IMR-90 (cell line): ENCODE data around the gene CDK5. TPM values are rescaled to one million over a fixed set of nuclear protein-coding genes. Genes with fewer than 3 reads are reported as not detected.

Source experiments
- ATAC-seq: fragments of 200-7000 bp; cut with Tn5 transposase; 2 replicates; pipeline ENCODE4 v1.9.1; 2020; ENCODE audit warnings: low read depth, mild to moderate bottlenecking, moderate library complexity
- BruUV-seq: library from RNA; stranded (reverse); fragments of 400-500 nt; replicated peaks from 2 replicates; lab custom pipeline; 2021; lab: Mats Ljungman, UMichigan
- CTCF ChIA-PET: fragments of 300-600 bp; formaldehyde crosslinking; extraction: SDS; loops from one replicate; lab custom pipeline; 2021; ENCODE audit warnings: antibody characterized with exemption; lab: Yijun Ruan, JAX
- POLR2A ChIA-PET: fragments of 300-600 bp; sonication (Branson Sonifier 250); formaldehyde crosslinking; loops from one replicate; lab custom pipeline; 2022; ENCODE audit warnings: antibody characterized with exemption; ENCODE audit not compliant: unreplicated experiment; lab: Charles Lee
- DNase-seq: peaks from one replicate; pipeline ENCODE4 v3.0.0; 2013
- H2AFZ ChIP-seq: replicated peaks from 2 replicates; pipeline ENCODE3; 2013; ENCODE audit warnings: low read length, mild to moderate bottlenecking; ENCODE audit not compliant: poor library complexity
- H2AK5ac ChIP-seq: 2 replicates; pipeline ENCODE4 v1.6.1; 2013; ENCODE audit warnings: low read depth, low read length, inconsistent platforms
- H2AK9ac ChIP-seq: replicated peaks from 2 replicates; pipeline ENCODE3; 2013; ENCODE audit warnings: mild to moderate bottlenecking, low read depth, low read length, moderate library complexity; ENCODE audit not compliant: poor library complexity
- H2BK120ac ChIP-seq: 2 replicates; pipeline ENCODE4 v1.6.1; 2013; ENCODE audit warnings: low read depth, low read length, inconsistent platforms
- H2BK15ac ChIP-seq: 3 replicates; pipeline ENCODE4 v1.6.1; 2013; ENCODE audit warnings: low read depth, low read length, inconsistent platforms
- H2BK20ac ChIP-seq: 2 replicates; pipeline ENCODE4 v1.6.1; 2013; ENCODE audit warnings: low read depth, mild to moderate bottlenecking, inconsistent platforms, low read length, moderate library complexity
- H2BK5ac ChIP-seq: 2 replicates; pipeline ENCODE4 v1.6.1; 2013; ENCODE audit warnings: mild to moderate bottlenecking, low read depth, low read length, inconsistent platforms; ENCODE audit not compliant: poor library complexity, severe bottlenecking
- H3K14ac ChIP-seq: replicated peaks from 2 replicates; pipeline ENCODE4 v1.6.1; 2013; ENCODE audit warnings: low read depth, low read length, inconsistent platforms
- H3K18ac ChIP-seq: 2 replicates; pipeline ENCODE4 v1.6.1; 2013; ENCODE audit warnings: low read depth, low read length, control low read depth
- H3K23ac ChIP-seq: 2 replicates; pipeline ENCODE4 v1.6.1; 2013; ENCODE audit warnings: low read depth, low read length, inconsistent platforms
- H3K27ac ChIP-seq: 2 replicates; pipeline ENCODE4 v1.5.1; 2013; ENCODE audit warnings: mild to moderate bottlenecking, control low read depth, low read length; ENCODE audit not compliant: insufficient read depth
- H3K27me3 ChIP-seq: 2 replicates; pipeline ENCODE4 v1.6.1; 2013; ENCODE audit warnings: low read length; ENCODE audit not compliant: control insufficient read depth, insufficient read depth
- H3K36me3 ChIP-seq: 2 replicates; pipeline ENCODE4 v1.6.1; 2013; ENCODE audit warnings: low read length, mixed read lengths; ENCODE audit not compliant: control insufficient read depth, insufficient read depth
- H3K4ac ChIP-seq: 2 replicates; pipeline ENCODE4 v1.6.1; 2013; ENCODE audit warnings: low read depth, low read length, inconsistent platforms
- H3K4me1 ChIP-seq: 2 replicates; pipeline ENCODE4 v1.6.1; 2013; ENCODE audit warnings: low read length, mixed read lengths; ENCODE audit not compliant: control insufficient read depth, insufficient read depth
- H3K4me2 ChIP-seq: 2 replicates; pipeline ENCODE4 v1.6.1; 2013; ENCODE audit warnings: low read depth, mild to moderate bottlenecking, control low read depth, low read length, moderate library complexity
- H3K4me3 ChIP-seq: 2 replicates; pipeline ENCODE4 v1.5.1; 2013; ENCODE audit warnings: low read depth, mild to moderate bottlenecking, control low read depth, low read length, moderate library complexity; ENCODE audit not compliant: insufficient read depth
- H3K56ac ChIP-seq: 2 replicates; pipeline ENCODE4 v1.6.1; 2013; ENCODE audit warnings: low read length, inconsistent platforms; ENCODE audit not compliant: insufficient read depth; ENCODE audit errors: extremely low read depth
- H3K79me1 ChIP-seq, 2 experiments: 2 replicates each; pipeline ENCODE4 v1.6.1; 2013; ENCODE audit warnings: low read length in 2 of 2, inconsistent platforms in 1 of 2, low read depth in 1 of 2
- H3K9ac ChIP-seq: 2 replicates; pipeline ENCODE4 v1.6.1; 2013; ENCODE audit warnings: low read depth, low read length, control low read depth
- H3K9me1 ChIP-seq: 2 replicates; pipeline ENCODE4 v1.6.1; 2013; ENCODE audit warnings: low read length, inconsistent platforms; ENCODE audit not compliant: insufficient read depth
- H3K9me3 ChIP-seq: 2 replicates; pipeline ENCODE4 v1.6.1; 2013; ENCODE audit warnings: low read length; ENCODE audit not compliant: control insufficient read depth, insufficient read depth
- H4K20me1 ChIP-seq: 2 replicates; pipeline ENCODE4 v1.6.1; 2013; ENCODE audit warnings: low read length, inconsistent platforms; ENCODE audit not compliant: insufficient read depth
- H4K5ac ChIP-seq: 2 replicates; pipeline ENCODE4 v1.6.1; 2013; ENCODE audit warnings: mild to moderate bottlenecking, low read depth, low read length, control low read depth
- H4K8ac ChIP-seq, 2 experiments: 2 replicates each; pipeline ENCODE4 v1.6.1; 2013; ENCODE audit warnings: low read depth in 2 of 2, low read length in 2 of 2, control low read depth in 1 of 2, inconsistent platforms in 1 of 2
- H4K91ac ChIP-seq: 2 replicates; pipeline ENCODE4 v1.6.1; 2013; ENCODE audit warnings: low read depth, low read length, inconsistent platforms; ENCODE audit not compliant: insufficient read depth
- BHLHE40 ChIP-seq: fragments of 150-350 bp; IDR thresholded peaks from 2 replicates; pipeline ENCODE4 v1.6.1; 2016; ENCODE audit warnings: mild to moderate bottlenecking, low read depth, low read length
- CTCF ChIP-seq: conservative IDR thresholded peaks from 2 replicates; pipeline ENCODE4 v1.5.1; 2012; ENCODE audit warnings: mild to moderate bottlenecking, low read depth, low read length, improper control_type of control experiment
- ELK1 ChIP-seq: fragments of 150-350 bp; IDR thresholded peaks from 2 replicates; pipeline ENCODE4 v1.6.1; 2016; ENCODE audit warnings: low read depth, mild to moderate bottlenecking, low read length, moderate library complexity, borderline replicate concordance
- MAFK ChIP-seq: IDR thresholded peaks from 2 replicates; pipeline ENCODE4 v1.6.1; 2012; ENCODE audit warnings: low read depth, low read length, improper control_type of control experiment
- MXI1 ChIP-seq: IDR thresholded peaks from 2 replicates; pipeline ENCODE4 v1.6.1; 2012; ENCODE audit warnings: low read depth, mild to moderate bottlenecking, low read length, moderate library complexity, borderline replicate concordance
- POLR2A ChIP-seq: IDR thresholded peaks from 2 replicates; pipeline ENCODE4 v1.6.1; 2012; ENCODE audit warnings: mild to moderate bottlenecking, low read depth, low read length
- RAD21 ChIP-seq: IDR thresholded peaks from 2 replicates; pipeline ENCODE4 v1.6.1; 2012; ENCODE audit warnings: low read length, improper control_type of control experiment
- SMC3 ChIP-seq: fragments of 150-350 bp; IDR thresholded peaks from 2 replicates; pipeline ENCODE4 v1.6.1; 2016; ENCODE audit warnings: low read depth, mild to moderate bottlenecking, antibody characterized with exemption, low read length, moderate library complexity
- WGBS, 2 experiments: methylation state at CpG; one replicate each; pipeline versions ENCODE4 v1.1.5 to v1.1.7; 2013; ENCODE audit warnings: missing lambda C conversion rate in 2 of 2; ENCODE audit not compliant: insufficient read length in 1 of 2; ENCODE audit errors: extremely low coverage in 2 of 2; 5-methylcytosine and 5-hydroxymethylcytosine counted together
- dilution Hi-C: fragments of 300-500 bp; cut with HindIII; formaldehyde crosslinking; loops from one replicate; pipeline ENCODE4 v1.14.3; 2018; ENCODE audit warnings: low sequenced_read_pairs; ENCODE audit not compliant: unreplicated experiment
- in situ Hi-C: fragments of 300-500 bp; cut with MboI; formaldehyde crosslinking; loops from 3 replicates; pipeline ENCODE4 v1.14.3; 2019; ENCODE audit warnings: low sequenced_read_pairs, inconsistent platforms, mixed read lengths
- intact Hi-C: fragments of 100-400 bp; cut with micrococcal nuclease; formaldehyde crosslinking; loops from 2 replicates; pipeline ENCODE4 v1.10.0; 2022
- polyA plus RNA-seq, 3 experiments: library from polyadenylated mRNA; depleted of rRNA; stranded (reverse); fragments of >200 nt; gene quantifications; 2 replicates each; pipeline ENCODE4 v1.2.3, GENCODE V29; 2012; ENCODE audit warnings: low replicate concordance in 1 of 3
- total RNA-seq: library from RNA; depleted of rRNA; stranded (reverse); fragments of >200 nt; gene quantifications from 2 replicates; pipeline ENCODE4 v1.2.3, GENCODE V29; 2012
- TF ChIP-seq, protein P1 (sequence below): fragments of 150-350 bp; IDR thresholded peaks from 2 replicates; pipeline ENCODE4 v1.6.1; 2017; ENCODE audit warnings: mild to moderate bottlenecking, antibody characterized with exemption, low read length, low read depth

The CDK5 gene
- total and polyA plus RNA-seq, 2 of the 4 experiments (the other 2 are of a cell fraction) = 22.4 to 34.8 TPM

DNA sequence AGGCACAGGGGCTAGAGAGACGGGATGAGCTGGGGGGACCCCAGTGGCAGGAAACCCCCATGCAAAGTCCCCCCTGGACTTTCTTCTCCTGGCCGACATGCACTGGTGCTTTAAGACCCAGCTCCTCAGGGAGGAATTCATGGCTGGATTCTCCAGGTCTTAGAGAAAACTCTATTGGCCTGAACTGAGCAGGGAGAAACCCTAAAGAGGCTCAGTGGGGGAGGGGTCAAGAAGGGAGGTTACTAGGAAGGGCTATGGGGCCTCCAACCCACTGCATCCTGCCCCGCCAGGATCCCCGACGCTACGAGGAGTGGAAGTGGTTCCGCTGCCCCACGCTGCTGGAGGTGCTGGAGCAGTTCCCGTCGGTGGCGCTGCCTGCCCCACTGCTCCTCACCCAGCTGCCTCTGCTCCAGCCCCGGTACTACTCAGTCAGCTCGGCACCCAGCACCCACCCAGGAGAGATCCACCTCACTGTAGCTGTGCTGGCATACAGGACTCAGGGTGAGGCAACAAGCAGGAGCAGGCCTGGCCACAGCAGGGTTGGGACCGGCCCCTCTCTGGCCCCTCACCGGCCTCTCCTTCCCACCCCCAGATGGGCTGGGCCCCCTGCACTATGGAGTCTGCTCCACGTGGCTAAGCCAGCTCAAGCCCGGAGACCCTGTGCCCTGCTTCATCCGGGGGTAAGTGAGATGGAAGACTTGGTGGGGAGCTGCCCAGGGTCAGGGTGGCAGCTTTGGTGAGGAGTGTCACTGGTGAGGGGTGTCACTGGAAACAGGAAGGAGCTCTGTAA, 47.2 kb downstream of the CDK5 start:
- 0 out of 2 replicates have a peak overlapping the region, but pooled peaks have one; percentile 33 for H3K23ac ChIP-seq

More for the DNA sequence above, 47.2 kb downstream of the CDK5 start:
- TF ChIP-seq POLR2A (no peak), CTCF (no peak), MXI1 (no peak), BHLHE40 (no peak), RAD21 (no peak), SMC3 (no peak), MAFK (no peak), ELK1 (no peak)
- TF ChIP-seq, protein P1, sequence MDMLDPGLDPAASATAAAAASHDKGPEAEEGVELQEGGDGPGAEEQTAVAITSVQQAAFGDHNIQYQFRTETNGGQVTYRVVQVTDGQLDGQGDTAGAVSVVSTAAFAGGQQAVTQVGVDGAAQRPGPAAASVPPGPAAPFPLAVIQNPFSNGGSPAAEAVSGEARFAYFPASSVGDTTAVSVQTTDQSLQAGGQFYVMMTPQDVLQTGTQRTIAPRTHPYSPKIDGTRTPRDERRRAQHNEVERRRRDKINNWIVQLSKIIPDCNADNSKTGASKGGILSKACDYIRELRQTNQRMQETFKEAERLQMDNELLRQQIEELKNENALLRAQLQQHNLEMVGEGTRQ = no peak
- Histone ChIP-seq H2AFZ (peak overlapping the region; percentile 57), H3K79me1 (no peaks in the 10 kb centered on the region), H4K20me1 (no peaks in the 10 kb centered on the region), H3K56ac (no peak overlapping the region), H3K18ac (no peak overlapping the region), H2BK120ac (no peak overlapping the region), H3K27me3 (peaks cover 17% of the 10 kb centered on the region), H3K14ac (no peak overlapping the region; the same call in 1 of the 2 replicates), H3K9me3 (no peaks in the 10 kb centered on the region), H2BK15ac (0 out of 3 replicates have a peak overlapping the region, but pooled peaks have one; percentile 15), H2AK9ac (peak overlapping the region; percentile 37), H3K4me3 (no peak overlapping the region), H3K4ac (no peak overlapping the region), H3K4me1 (peaks cover 9% of the 10 kb centered on the region; the same call in 1 of the 2 replicates), H2AK5ac (no peak overlapping the region), H2BK20ac (no peak overlapping the region), H3K9ac (0 out of 2 replicates have a peak overlapping the region, but pooled peaks have one; percentile 12), H4K8ac (no peak overlapping the region), H2BK5ac (no peak overlapping the region), H3K27ac (no peak overlapping the region), H3K36me3 (no peaks in the 10 kb centered on the region), H4K91ac (no peak overlapping the region), H4K5ac (no peak overlapping the region; the same call in 1 of the 2 replicates), H3K9me1 (no peaks in the 10 kb centered on the region), H3K4me2 (no peak overlapping the region)
- WGBS, 2 experiments = 29% methylated on average over 14 of the region's 18 CpGs; no CpG with 5 or more reads in 1 of the 2 experiments
- DNase-seq (peak; percentile 23), ATAC-seq (peak; percentile 50)
- POLR2A ChIA-PET = no interaction called here
- dilution Hi-C loops (no loop called here), in situ Hi-C loops (no loop called here), intact Hi-C loops (loop anchor here (5.0 kb wide), 1 partner anchor 102 kb away; no protein-coding TSS in a partner anchor)
- CTCF ChIA-PET = interaction anchor here (1.1 kb wide), 1 partner anchor 18 kb away, joined by 3 read pairs; the partner anchor contains the start of gene ABCB8
- BruUV-seq = no TSS peak
